DND-41 (cell line): ENCODE data around the gene APBA3.

ENCODE experiments used
- ATAC-seq: fragments of 200-7000 bp; cut with Tn5 transposase; 3 replicates; pipeline ENCODE4 v1.9.1; 2021; ENCODE audit warnings: low read depth; ENCODE audit not compliant: insufficient read depth
- DNase-seq: peaks from one replicate; pipeline ENCODE4 v3.0.0-alpha.2; 2020
- H2AFZ ChIP-seq: 2 replicates; pipeline ENCODE4 v1.6.0; 2012; ENCODE audit warnings: low read depth, low read length
- H3K27ac ChIP-seq: 2 replicates; pipeline ENCODE4 v1.5.1; 2012; ENCODE audit warnings: low read length, inconsistent platforms
- H3K27me3 ChIP-seq: fragments of 200-600 bp; sonication (generic); 2 replicates; pipeline ENCODE4 v1.6.0; 2012; ENCODE audit warnings: low read length, mild to moderate bottlenecking, inconsistent platforms; ENCODE audit not compliant: insufficient read depth, poor library complexity
- H3K36me3 ChIP-seq: 2 replicates; pipeline ENCODE4 v1.5.1; 2012; ENCODE audit warnings: low read length, inconsistent platforms; ENCODE audit not compliant: insufficient read depth
- H3K4me1 ChIP-seq: 2 replicates; pipeline ENCODE4 v1.5.1; 2012; ENCODE audit warnings: mild to moderate bottlenecking, low read length; ENCODE audit not compliant: insufficient read depth
- H3K4me2 ChIP-seq: 2 replicates; pipeline ENCODE4 v1.6.0; 2012; ENCODE audit warnings: mild to moderate bottlenecking, moderate library complexity, low read length, inconsistent platforms; ENCODE audit not compliant: insufficient read depth
- H3K4me3 ChIP-seq, 2 experiments: fragments of 200-600 bp in 1 of 2; shearing (Covaris generic) in 1 of 2; 2 replicates each; pipeline ENCODE4 v1.5.1; 2012 to 2016; ENCODE audit warnings: inconsistent platforms in 2 of 2, low read length in 2 of 2, mild to moderate bottlenecking in 2 of 2, low read depth in 1 of 2, moderate library complexity in 1 of 2
- H3K79me2 ChIP-seq: 2 replicates; pipeline ENCODE4 v1.6.0; 2012; ENCODE audit warnings: low read length, inconsistent platforms; ENCODE audit not compliant: insufficient read depth
- H3K9ac ChIP-seq: 2 replicates; pipeline ENCODE4 v1.6.0; 2012; ENCODE audit warnings: low read depth, mild to moderate bottlenecking, inconsistent platforms, low read length, moderate library complexity
- H3K9me3 ChIP-seq: 2 replicates; pipeline ENCODE4 v1.5.1; 2012; ENCODE audit warnings: low read length, moderate library complexity, mild to moderate bottlenecking, inconsistent platforms; ENCODE audit not compliant: insufficient read depth, severe bottlenecking
- H4K20me1 ChIP-seq: 2 replicates; pipeline ENCODE4 v1.6.0; 2012; ENCODE audit warnings: low read length; ENCODE audit not compliant: insufficient read depth
- EZH2 ChIP-seq: IDR thresholded peaks from 3 replicates; pipeline ENCODE4 v1.6.1; 2012; ENCODE audit warnings: borderline replicate concordance, low read depth, mild to moderate bottlenecking, moderate library complexity, low read length, inconsistent platforms; ENCODE audit not compliant: severe bottlenecking
- TF ChIP-seq, protein P1 (sequence below): IDR thresholded peaks from 2 replicates; pipeline ENCODE4 v1.5.1; 2012; ENCODE audit warnings: borderline replicate concordance, low read length, moderate library complexity, mild to moderate bottlenecking; ENCODE audit not compliant: poor library complexity, severe bottlenecking; ENCODE audit errors: extremely low read depth

Gene APBA3

GRCh38 chr19:3808420-3809143 is 47.1 kb upstream of the APBA3 start:
- no peaks in the 10 kb centered on the region for H3K9me3 ChIP-seq
- no peak overlapping the region for H3K9ac ChIP-seq
- no peaks in the 10 kb centered on the region for H3K79me2 ChIP-seq
- H3K27me3 ChIP-seq, result no peaks in the 10 kb centered on the region
- no peaks in the 10 kb centered on the region for H4K20me1 ChIP-seq
- DNase-seq, result no peak
- TF ChIP-seq, protein P1, sequence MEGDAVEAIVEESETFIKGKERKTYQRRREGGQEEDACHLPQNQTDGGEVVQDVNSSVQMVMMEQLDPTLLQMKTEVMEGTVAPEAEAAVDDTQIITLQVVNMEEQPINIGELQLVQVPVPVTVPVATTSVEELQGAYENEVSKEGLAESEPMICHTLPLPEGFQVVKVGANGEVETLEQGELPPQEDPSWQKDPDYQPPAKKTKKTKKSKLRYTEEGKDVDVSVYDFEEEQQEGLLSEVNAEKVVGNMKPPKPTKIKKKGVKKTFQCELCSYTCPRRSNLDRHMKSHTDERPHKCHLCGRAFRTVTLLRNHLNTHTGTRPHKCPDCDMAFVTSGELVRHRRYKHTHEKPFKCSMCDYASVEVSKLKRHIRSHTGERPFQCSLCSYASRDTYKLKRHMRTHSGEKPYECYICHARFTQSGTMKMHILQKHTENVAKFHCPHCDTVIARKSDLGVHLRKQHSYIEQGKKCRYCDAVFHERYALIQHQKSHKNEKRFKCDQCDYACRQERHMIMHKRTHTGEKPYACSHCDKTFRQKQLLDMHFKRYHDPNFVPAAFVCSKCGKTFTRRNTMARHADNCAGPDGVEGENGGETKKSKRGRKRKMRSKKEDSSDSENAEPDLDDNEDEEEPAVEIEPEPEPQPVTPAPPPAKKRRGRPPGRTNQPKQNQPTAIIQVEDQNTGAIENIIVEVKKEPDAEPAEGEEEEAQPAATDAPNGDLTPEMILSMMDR, result no peak
- TF ChIP-seq EZH2, result no peak
- peaks cover 25% of the 10 kb centered on the region for H3K4me1 ChIP-seq
- H3K27ac ChIP-seq, result no peak overlapping the region
- H3K4me2 ChIP-seq, result no peak overlapping the region
- no peak overlapping the region for H3K4me3 ChIP-seq
- no peak for ATAC-seq
- H2AFZ ChIP-seq, result no peak overlapping the region
- no peaks in the 10 kb centered on the region for H3K36me3 ChIP-seq

DNA sequence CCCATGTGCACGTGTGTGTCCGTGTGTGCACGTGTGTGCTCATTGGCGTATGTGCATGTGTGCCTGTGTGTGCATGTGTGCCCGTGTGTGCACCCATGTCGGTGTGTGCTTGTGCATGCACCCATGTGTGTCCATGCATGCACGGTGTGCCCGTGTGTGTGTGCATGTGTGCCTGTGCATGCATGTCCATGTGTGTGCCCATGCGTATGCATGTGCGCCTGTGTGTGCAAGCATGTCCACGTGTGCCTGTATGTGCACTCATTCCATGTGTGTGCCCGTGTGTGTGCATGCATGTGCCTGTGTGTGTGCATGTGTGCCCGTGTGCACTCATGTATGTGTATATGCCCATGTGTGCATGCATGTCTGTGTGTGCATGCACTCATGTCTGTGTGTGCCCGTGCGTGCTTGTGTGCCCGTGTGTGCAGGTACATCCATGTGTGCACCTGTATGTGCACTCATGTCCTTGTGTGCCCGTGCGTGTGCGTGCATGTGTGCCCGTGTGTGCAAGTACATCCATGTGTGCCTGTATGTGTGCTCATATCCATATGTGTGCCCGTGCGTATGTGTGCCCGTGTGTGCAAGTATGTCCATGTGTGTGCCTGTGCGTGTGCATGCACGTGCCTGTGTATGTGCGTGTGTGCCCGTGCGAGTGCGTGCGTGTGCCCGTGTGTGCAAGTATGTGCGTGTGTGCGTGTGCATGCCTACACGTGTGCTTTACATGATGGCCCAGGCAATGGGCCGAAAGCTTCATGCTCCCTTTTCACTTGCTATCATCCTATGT is 46.3 kb upstream of the APBA3 start:
- Histone ChIP-seq H3K9me3 (no peaks in the 10 kb centered on the region), H3K4me1 (peaks cover 16% of the 10 kb centered on the region), H3K9ac (no peak overlapping the region), H3K4me2 (no peak overlapping the region), H3K79me2 (no peaks in the 10 kb centered on the region), H2AFZ (no peak overlapping the region), H3K4me3 (no peak overlapping the region), H3K36me3 (no peaks in the 10 kb centered on the region), H3K27ac (no peak overlapping the region), H4K20me1 (no peaks in the 10 kb centered on the region), H3K27me3 (no peaks in the 10 kb centered on the region)
- DNase-seq (no peak), ATAC-seq (no peak)
- TF ChIP-seq, protein P1, result no peak
- TF ChIP-seq EZH2, result no peak

DNA sequence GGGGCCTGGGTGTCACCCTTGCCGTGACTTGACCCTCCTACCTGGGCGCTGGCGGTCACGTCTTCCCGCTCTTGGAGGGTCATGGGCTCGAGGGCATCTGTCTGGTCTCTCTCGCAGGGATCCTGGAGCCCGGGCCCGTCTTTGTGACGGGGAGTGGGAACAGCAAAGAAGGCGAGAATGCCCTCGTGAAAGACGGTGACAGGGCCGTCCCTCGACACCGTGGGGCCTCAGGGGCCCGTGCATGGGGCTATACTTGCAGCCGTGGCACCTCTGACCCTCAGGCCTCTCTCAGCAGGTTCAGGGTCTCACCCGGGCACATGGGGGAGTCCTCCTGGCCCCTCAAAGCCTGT is 45.6 kb upstream of the APBA3 start:
- no peaks in the 10 kb centered on the region for H3K79me2 ChIP-seq
- no peak overlapping the region for H3K4me3 ChIP-seq
- H3K36me3 ChIP-seq, result no peaks in the 10 kb centered on the region
- H3K27me3 ChIP-seq, result no peaks in the 10 kb centered on the region
- TF ChIP-seq, protein P1, result no peak
- TF ChIP-seq EZH2, result no peak
- DNase-seq (no peak), ATAC-seq (no peak)
- no peak overlapping the region for H3K9ac ChIP-seq
- no peak overlapping the region for H3K27ac ChIP-seq
- peaks cover 10% of the 10 kb centered on the region for H3K4me1 ChIP-seq
- no peak overlapping the region for H2AFZ ChIP-seq
- no peaks in the 10 kb centered on the region for H3K9me3 ChIP-seq
- no peak overlapping the region for H3K4me2 ChIP-seq
- H4K20me1 ChIP-seq, result no peaks in the 10 kb centered on the region
